NCI-H187 treated with DMSO at 0.1 percent for 48 hours (cell line): ENCODE data around the gene CNKSR1.

Source experiments
- DNase-seq: peaks from one replicate; lab custom pipeline; 2025; lab: John Stamatoyannopoulos, UW

Gene CNKSR1

DNA sequence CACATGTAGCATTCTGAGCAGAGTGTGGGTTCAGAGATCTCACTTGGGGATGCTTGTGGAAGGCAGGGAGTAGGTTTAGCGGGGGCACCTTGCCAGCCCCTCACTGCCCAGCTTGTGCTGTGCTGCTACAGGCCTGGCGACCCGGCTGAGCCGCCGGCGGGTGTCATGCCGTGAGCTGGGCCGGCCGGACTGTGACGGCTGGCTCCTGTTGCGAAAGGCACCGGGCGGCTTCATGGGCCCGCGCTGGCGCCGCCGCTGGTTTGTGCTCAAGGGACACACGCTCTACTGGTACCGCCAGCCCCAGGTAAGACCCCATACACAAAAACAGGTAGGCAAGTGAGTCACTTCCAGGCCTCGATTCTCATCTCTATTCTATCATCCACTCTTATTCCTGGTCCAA, 7.6 kb downstream of the CNKSR1 start:
- DNase-seq = no peak

DNA sequence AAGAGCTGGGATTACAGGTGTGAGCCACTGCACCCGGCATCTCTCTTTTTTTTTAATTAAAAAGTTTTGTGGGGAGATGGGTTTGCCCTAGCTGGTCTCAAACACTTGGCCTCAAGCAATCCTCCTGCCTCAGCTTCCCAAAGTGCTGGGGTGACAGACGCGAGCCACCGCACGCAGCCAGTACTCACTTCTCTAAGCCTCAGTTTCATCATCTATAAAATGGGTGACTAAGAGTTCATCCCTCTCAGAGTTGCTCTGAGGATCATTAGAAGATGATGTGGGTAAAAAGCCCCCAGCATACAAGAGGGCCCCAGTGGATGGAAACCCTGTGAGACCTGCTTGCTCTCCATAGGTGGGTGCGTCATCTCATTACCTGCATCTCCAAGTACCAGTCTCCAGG, 10.6 kb downstream of the CNKSR1 start:
- no peak for DNase-seq

DNA sequence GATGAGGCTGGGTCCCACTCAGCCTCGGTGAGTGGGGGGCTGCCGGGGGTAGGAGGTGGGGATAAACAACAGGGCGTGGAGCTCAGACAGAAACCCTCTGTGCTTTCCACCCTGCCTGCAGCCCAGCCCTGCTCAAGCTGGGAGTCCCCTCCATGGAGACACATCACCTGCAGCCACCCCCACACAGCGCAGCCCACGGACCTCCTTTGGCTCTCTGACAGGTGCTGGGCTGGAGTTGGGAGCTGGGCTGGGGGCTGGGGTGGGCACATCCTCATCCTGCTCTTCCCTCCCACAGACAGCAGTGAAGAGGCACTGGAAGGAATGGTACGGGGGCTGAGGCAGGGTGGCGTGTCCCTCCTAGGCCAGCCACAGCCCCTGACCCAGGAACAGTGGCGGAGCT, 11.2 kb downstream of the CNKSR1 start:
- DNase-seq = no peak

DNA sequence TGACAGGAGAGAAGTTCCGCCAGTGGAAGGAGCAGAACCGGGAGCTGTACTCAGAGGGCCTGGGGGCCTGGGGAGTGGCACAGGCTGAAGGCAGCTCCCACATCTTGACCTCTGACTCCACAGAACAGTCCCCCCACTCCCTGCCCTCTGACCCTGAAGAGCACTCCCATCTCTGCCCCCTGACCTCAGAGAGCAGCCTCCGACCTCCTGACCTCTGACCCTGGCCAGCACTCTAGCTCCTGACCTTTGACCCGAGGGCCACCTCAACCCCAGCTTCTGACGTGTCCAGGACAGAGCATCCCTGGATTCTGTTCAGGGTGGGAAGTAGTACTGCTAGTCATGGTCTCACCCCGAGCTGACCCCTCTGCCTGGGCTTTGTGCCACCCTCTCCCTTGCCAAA, 12.0 kb downstream of the CNKSR1 start:
- no peak for DNase-seq

- no peak for DNase-seq
Observed at GRCh38 chr1:26189751-26190275, 12.5 kb downstream of the CNKSR1 start.

DNA sequence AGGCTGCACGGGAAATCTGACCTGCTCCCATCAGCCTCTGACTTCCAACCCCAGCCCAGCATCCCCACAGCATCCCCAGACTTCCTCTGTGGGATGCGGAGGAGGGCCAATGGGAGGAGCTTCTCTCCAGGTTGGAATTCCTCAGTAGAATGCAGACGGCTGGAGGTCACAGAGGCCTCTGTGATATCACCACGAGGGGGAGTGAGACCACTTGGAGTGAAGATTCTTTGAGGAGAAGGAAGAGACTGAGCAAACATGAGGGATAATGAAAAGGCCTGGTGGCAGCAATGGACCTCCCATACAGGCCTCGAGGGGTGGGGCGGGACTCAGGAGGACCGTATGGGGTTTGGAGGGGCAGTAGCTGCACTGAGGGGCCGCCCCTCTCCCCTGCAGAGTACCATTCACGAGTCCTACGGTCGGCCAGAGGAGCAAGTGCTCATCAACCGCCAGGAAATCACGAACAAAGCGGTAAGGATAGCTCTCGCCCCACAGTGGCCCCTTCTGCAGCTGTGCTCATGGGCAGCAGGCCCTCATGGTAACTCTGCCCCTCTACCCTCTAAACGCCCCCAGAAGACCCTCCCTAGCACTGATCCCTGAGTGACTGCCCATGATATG, 13.2 kb downstream of the CNKSR1 start, which contains the start of gene CATSPER4:
CATSPER4 (plus strand) TSS at position 230 of the 615 bp plus-strand sequence; CDS start at position 256, 26 bp downstream.
- no peak for DNase-seq

DNA sequence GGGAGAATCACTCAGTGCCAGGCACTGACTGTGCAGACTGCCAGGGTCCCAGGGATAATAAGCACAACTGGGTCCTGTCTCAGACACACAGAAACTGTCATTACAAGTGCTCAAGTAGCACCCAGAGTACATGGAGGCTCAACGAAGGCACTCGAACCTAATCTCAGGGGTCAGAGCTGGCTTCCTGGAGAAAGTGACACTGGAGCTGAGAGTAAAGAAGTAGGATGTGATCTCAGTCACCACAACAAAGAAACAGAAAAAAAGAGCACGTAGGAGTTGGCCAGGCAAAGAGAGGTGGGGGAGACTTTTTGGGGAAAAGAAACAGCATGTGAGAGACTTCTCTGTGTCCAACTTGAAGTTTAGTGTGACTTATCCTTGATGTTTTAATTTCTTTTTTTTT, 14.4 kb downstream of the CNKSR1 start:
- DNase-seq = no peak

DNA sequence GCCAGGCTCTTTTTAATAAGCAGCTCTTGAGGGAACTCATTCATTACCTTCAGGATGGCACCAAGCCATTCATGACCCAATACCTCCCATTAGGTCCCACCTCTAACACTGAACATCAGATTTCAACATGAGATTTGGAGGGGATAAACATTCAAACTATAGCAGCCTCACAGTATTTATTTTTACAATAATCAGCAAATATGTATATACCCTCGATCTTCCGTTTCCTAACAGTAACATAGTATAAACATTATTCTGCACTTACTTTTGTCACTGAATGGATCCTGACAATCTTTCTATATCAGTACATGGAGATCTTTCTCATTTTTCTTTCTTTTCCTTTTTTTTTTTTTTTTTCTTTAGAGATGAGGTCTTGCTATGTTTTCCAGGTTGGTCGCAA, 18.5 kb downstream of the CNKSR1 start:
- no peak for DNase-seq

GRCh38 chr1:26197301-26197700, 20.0 kb downstream of the CNKSR1 start:
- DNase-seq = no peak

GRCh38 chr1:26197813-26198212, 20.5 kb downstream of the CNKSR1 start:
- no peak for DNase-seq

DNA sequence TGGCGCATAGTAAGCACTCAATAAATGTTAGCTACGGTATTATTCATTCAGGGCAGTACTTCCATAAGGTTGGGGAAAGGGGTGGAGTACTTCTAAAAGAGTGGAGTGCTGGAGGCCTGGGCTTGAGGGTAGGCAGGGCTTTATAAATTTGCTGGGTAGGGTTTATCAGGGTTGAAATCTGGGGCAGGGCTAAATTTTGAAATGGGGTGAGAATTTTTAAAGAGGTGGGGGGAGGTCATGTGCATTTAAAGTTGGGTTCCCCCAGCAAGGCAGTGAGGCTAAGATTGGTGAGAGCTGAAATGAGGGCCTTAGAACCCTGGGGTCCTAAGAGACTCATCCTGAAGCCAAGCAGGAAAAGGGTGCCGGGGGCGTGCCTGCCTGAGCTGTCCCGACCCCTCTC, 23.1 kb downstream of the CNKSR1 start:
- DNase-seq = no peak

DNA sequence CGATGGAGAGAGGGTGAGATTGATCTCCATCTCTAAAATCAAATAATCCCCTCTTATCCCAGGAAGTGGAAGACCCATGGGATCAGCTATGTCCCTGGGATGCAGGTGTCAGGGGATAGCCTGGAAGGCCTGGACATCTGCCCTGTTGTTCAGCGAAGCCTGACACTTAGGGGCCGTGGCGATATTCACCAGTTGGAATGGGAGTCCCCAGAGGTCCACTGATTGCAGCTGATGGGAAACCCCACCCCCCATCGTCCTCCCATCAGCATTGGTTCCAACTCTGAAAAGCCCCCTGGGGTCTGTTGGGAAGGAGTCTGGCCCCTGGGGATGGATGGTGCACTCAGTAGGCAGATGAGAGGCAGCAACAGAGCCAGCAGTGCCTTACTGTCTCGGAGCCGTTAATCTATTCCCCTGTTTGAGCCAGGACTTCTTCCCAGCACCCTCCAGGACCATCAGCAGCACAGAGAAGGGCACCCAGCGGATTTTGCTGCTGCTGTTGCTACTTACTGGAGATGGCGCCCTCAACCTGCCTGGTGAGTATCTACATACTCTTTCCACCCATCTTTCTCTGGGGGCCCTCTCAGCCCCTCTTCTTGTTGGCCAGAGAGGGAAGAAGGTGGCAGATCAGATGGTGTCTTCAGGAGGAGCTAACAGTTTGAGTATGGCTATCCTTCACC, 26.5 kb downstream of the CNKSR1 start:
- DNase-seq = no peak

DNA sequence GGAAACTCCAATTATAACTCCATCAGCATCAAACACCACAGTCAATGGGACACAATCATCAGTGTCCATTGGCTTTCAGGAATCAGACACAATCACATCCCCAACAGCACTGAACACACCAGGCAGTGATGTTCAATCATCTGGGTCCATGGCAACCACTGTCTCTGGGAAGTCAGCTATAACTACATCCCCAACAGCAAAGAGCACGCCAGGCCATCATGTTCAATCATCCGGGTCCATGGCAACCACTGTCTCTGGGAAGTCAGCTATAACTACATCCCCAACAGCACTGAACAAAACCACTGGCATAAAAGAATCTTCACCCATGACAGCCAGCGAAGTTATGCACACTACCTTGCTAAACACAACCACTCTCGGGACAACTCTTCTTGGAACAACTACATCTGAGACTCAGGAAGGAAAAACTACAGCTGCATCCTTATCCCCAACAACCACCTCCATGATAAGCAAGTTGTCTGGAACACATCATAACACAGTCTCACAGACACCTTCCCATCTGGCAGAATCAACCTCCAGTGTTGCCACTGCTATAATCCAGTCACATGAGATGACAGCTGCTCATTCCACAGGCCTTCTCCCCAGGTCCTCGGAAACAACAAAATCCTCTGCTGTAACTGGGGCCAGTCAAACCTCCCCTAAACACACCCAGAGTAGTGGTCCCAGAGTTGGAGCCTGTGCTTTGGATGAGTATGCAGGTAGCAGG, 33.0 kb downstream of the CNKSR1 start:
- DNase-seq = no peak

- no peak for DNase-seq
Observed at GRCh38 chr1:26212726-26213125, 35.4 kb downstream of the CNKSR1 start.

DNA sequence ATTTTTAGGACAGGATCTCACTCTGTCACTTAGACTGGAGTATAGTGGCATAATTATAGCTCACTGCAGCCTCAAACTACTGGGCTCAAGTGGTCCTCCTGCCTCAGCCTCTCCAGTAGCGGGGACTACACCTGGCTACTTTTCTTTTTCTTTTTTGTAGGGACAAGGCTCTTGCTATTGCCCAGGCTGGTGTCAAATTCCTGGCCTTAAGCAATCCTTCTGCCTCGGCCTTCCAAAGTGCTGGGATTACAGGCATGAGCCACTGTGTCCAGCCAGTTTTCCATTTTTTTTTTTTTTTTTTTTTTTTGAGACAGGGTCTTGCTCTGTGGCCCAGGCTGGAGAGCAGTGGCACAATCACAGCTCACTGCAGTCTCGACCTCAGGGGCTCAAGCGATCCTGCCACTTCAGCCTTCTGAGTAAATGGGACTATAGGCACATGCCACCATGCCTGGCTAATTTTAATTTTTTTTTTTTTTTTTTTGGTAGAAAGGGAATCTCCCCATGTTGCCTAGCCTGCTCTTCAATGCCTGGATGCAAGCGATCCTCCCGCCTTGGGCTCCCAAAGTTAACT, 36.1 kb downstream of the CNKSR1 start:
- no peak for DNase-seq

- DNase-seq = no peak
Observed at GRCh38 chr1:26215246-26215645, 38.0 kb downstream of the CNKSR1 start.

DNA sequence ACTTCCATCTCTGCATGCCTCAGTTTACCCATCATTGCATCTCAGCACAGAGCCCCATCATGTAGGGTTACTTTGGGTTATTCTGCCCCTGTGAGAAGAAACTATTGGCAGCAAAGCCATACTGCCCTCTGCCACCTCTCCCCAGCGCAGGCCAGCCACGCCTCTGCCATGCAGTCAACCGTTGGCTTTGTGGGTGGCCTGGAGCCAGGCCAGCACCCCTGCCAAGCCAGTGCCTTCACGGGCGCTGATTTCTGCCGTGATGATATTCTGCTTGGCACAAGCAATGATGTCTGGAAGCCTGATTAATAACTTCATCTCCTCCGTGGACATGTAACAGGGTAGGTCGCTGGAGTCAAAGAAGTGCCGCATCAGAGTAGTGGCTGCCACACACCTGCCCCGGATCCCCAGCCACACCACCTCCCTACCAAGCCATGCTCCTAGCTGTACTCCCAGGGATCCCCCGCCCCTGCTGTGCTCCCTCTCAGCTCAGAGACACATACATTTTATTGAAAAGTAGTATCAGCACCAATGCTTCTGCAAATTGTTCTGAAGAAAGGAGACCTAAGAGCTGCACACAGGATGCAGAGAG, 41.7 kb downstream of the CNKSR1 start:
- DNase-seq = no peak

- DNase-seq = no peak
Observed at GRCh38 chr1:26220199-26220912, 43.1 kb downstream of the CNKSR1 start.

GRCh38 chr1:26221094-26221493, 43.8 kb downstream of the CNKSR1 start:
- DNase-seq = no peak

DNA sequence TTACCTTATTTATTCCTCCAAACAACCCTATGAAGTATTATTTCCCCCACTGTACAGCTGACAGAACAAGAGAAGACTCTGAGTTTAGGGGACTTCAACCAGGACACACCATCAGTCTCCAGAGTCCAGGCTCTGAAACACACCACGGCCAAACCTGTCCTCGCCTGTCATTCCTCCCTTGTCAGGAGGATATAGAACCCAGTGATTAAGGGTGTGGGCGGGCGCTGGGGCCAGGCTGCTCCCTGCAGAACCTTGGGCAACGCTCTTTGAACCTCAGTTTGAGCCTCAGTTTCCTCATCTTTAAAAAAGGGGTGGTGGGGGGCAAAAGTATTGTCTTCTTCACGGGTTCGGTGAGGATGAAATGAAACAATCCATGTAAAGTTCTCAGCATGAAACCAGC, 47.3 kb downstream of the CNKSR1 start:
- DNase-seq = no peak

- DNase-seq = no peak
Observed at GRCh38 chr1:26225033-26225831, 47.9 kb downstream of the CNKSR1 start.
